ENCODE results near the gene ELFN1.

The ELFN1 gene

GRCh38 chr7:1745576-1746490, 75.8 kb downstream of the ELFN1 start:
- TF ChIP-seq CTCF (conservative IDR thresholded peaks at IDR 0.05; ENCODE audit: low read length) = no peak
- no peak overlapping the region for H3K4me3 ChIP-seq (ENCODE audit: low read length)
- DNase-seq (ENCODE audit: low read depth) = no peak

GRCh38 chr7:1746491-1746975, 76.5 kb downstream of the ELFN1 start:
- DNase-seq (ENCODE audit: low read depth) = no peak
- H3K4me3 ChIP-seq (ENCODE audit: low read length) = no peak overlapping the region
- TF ChIP-seq CTCF (conservative IDR thresholded peaks at IDR 0.05; ENCODE audit: low read length) = no peak

- H3K4me3 ChIP-seq (ENCODE audit: low read length) = no peak overlapping the region
- DNase-seq (ENCODE audit: low read depth) = no peak
- TF ChIP-seq CTCF (conservative IDR thresholded peaks at IDR 0.05; ENCODE audit: low read length) = no peak
Measured at GRCh38 chr7:1747004-1747801, 77.1 kb downstream of the ELFN1 start.

- no peak for TF ChIP-seq CTCF (conservative IDR thresholded peaks at IDR 0.05; ENCODE audit: low read length)
- DNase-seq (ENCODE audit: low read depth) = no peak
- no peak overlapping the region for H3K4me3 ChIP-seq (ENCODE audit: low read length)
Measured at GRCh38 chr7:1748076-1748838, 78.2 kb downstream of the ELFN1 start.

GRCh38 chr7:1748839-1749173, 78.7 kb downstream of the ELFN1 start:
- TF ChIP-seq CTCF (conservative IDR thresholded peaks at IDR 0.05; ENCODE audit: low read length) = no peak
- no peak overlapping the region for H3K4me3 ChIP-seq (ENCODE audit: low read length)
- DNase-seq (ENCODE audit: low read depth) = no peak

- no peak overlapping the region for H3K4me3 ChIP-seq (ENCODE audit: low read length)
- no peak for DNase-seq (ENCODE audit: low read depth)
- no peak for TF ChIP-seq CTCF (conservative IDR thresholded peaks at IDR 0.05; ENCODE audit: low read length)
Measured at GRCh38 chr7:1749351-1749863, 79.3 kb downstream of the ELFN1 start.

Data from AG10803 (cell line).